Mucosa of descending colon (tissue), 3 donors: ENCODE results near the gene ZNF385D. TPM values are rescaled to one million over a fixed set of nuclear protein-coding genes. Genes with fewer than 3 reads are reported as not detected.

ENCODE experiments used
- ATAC-seq: fragments of 200-7000 bp; cut with Tn5 transposase; one replicate; pipeline ENCODE4 v1.9.1; 2020; ENCODE audit warnings: mild to moderate bottlenecking, moderate library complexity
- DNase-seq, 3 donors: peaks; one replicate each; pipeline ENCODE4 v3.0.0-alpha.2; 2020
- H3K36me3 ChIP-seq: fragments of 200-600 bp; one replicate; pipeline ENCODE4 v1.8.0; 2021; ENCODE audit warnings: low read depth, mild to moderate bottlenecking
- H3K4me1 ChIP-seq: fragments of 200-600 bp; one replicate; pipeline ENCODE4 v1.8.0; 2021; ENCODE audit warnings: low read depth, mild to moderate bottlenecking
- H3K4me3 ChIP-seq: fragments of 200-600 bp; one replicate; pipeline ENCODE4 v1.8.0; 2021; ENCODE audit warnings: mild to moderate bottlenecking
- H3K9me3 ChIP-seq: fragments of 200-600 bp; one replicate; pipeline ENCODE4 v1.8.0; 2021; ENCODE audit warnings: mild to moderate bottlenecking
- intact Hi-C, 2 donors: fragments of 100-400 bp; cut with DNase I in 1 of 2; cut with micrococcal nuclease in 1 of 2; formaldehyde crosslinking; loops; one replicate each; pipeline versions ENCODE4 v1.11.0 to v1.11.1; 2022; cut with DNase I, micrococcal nuclease
- total RNA-seq, 3 donors: library from RNA; stranded (reverse); fragmentation: NEBNext Ultra II Directional in 2 of 3; extraction: Animal tissue kit (Norgen Biotek cat#: 25700) in 2 of 3; gene quantifications; one replicate each; pipeline versions ENCODE4 v1.2.1 to v1.2.4, GENCODE V29; 2021 to 2023
- TF ChIP-seq, protein P1 (sequence below): fragments of 200-600 bp; IDR thresholded peaks from one replicate; pipeline ENCODE4 v1.8.0; 2022; ENCODE audit warnings: antibody characterized with exemption, mild to moderate bottlenecking
- donor health status: DM: no; HTN: no; CAD: no; lungs with moderate emphysema.
- donor health status: DM: no; HTN: no; CAD: no.
- donor health status: DM: no; HTN: yes; CAD: no.

The ZNF385D gene
- total RNA-seq, 3 donors from 2014 or later: 1.9 to 3.1 (median 2.8) TPM

DNA sequence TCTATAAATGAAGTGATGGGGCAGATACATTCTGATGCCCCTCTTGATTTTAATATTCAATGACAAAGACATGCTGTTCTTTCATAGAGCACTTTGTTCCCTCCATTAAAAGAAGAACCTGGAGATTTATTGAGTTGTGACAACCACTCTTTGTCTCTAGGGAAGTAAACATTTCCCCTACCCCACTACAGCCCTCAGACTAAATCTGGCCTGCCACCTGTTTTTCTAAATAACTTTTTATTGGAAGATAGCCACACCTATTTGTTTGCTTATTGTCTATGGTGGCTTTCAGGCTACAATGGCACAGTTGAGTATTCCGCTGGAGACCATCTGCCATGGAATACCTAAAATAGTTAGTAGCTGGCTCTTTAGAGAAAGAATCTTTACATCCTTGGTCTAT, 41.2 kb upstream of the ZNF385D start:
- intact Hi-C loops: no loop called here
- Histone ChIP-seq H3K4me1 (no peaks in the 10 kb centered on the region), H3K9me3 (peaks cover 8% of the 10 kb centered on the region), H3K36me3 (no peaks in the 10 kb centered on the region), H3K4me3 (no peak overlapping the region)
- TF ChIP-seq, protein P1, sequence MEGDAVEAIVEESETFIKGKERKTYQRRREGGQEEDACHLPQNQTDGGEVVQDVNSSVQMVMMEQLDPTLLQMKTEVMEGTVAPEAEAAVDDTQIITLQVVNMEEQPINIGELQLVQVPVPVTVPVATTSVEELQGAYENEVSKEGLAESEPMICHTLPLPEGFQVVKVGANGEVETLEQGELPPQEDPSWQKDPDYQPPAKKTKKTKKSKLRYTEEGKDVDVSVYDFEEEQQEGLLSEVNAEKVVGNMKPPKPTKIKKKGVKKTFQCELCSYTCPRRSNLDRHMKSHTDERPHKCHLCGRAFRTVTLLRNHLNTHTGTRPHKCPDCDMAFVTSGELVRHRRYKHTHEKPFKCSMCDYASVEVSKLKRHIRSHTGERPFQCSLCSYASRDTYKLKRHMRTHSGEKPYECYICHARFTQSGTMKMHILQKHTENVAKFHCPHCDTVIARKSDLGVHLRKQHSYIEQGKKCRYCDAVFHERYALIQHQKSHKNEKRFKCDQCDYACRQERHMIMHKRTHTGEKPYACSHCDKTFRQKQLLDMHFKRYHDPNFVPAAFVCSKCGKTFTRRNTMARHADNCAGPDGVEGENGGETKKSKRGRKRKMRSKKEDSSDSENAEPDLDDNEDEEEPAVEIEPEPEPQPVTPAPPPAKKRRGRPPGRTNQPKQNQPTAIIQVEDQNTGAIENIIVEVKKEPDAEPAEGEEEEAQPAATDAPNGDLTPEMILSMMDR: no peak
- DNase-seq: no peak
- ATAC-seq: no peak

DNA sequence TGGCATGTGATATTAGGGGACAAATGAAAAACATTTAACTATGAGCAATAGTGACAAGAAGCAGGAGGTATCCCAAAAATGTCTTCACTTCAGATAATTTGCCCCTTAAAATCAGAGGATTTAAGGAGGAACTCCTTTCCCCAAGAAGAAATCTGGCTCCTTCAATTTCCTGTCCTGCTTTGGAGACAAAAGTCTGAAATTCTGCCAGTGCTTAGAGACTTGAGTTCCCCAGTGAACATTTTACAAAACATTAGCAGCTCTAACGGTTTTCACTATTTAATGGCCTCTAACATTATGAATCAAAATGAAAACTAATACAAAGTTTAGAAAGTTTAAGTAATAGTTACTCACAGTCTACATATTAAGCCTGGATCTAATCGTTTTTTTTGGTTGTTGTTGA, 40.3 kb upstream of the ZNF385D start:
- no peak for ATAC-seq
- no peaks in the 10 kb centered on the region for H3K36me3 ChIP-seq
- intact Hi-C loops: no loop called here

DNA sequence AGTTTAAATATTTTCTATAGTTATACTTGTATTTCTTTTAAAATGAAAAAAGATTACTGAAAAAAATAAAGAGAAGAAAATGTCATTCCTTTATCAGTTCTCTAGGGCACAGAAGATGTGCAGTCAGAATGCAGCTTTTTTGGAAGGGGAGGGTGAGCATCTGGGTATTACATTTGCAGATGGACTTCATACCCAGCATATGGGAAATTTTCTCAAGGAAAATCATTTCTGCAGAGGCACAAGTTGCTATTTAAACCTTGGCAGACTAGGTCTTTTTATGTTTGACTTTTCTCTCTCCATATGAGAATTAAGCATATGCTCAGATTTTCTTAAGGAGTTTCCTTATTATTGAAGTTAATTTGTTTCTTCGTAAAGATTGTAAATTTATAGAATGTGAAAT, 39.5 kb upstream of the ZNF385D start:
- ATAC-seq (no peak), DNase-seq (no peak)
- H3K4me3 ChIP-seq: no peak overlapping the region
- H3K9me3 ChIP-seq: peaks cover 8% of the 10 kb centered on the region
- intact Hi-C loops: no loop called here
- TF ChIP-seq, protein P1: no peak
- no peaks in the 10 kb centered on the region for H3K36me3 ChIP-seq
- H3K4me1 ChIP-seq: no peaks in the 10 kb centered on the region

More for the DNA sequence above, 40.3 kb upstream of the ZNF385D start:
- TF ChIP-seq, protein P1: no peak
- Histone ChIP-seq H3K9me3 (peaks cover 8% of the 10 kb centered on the region), H3K4me3 (no peak overlapping the region), H3K4me1 (no peaks in the 10 kb centered on the region)
- no peak for DNase-seq

DNA sequence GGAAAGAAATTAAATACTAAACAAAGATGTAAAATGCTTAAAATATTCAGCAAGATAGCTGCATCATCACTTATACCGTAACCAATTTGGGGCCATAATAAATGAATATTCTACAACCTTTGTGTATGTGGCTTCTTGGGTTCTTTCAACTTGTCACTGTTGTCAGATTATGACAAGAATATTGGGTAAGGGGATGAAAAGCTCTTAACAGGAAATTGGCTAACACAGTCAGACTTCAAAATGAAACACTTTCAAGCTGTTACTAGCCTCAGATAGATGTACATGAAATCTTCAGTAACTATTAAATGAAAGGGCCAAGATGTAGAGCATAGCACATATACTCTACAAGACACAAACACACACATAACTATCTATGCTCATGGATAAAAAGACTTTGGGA, 38.7 kb upstream of the ZNF385D start:
- peaks cover 8% of the 10 kb centered on the region for H3K9me3 ChIP-seq
- no peak for ATAC-seq
- H3K36me3 ChIP-seq: no peaks in the 10 kb centered on the region
- H3K4me3 ChIP-seq: no peak overlapping the region
- TF ChIP-seq, protein P1: no peak
- no peaks in the 10 kb centered on the region for H3K4me1 ChIP-seq
- intact Hi-C loops: no loop called here
- no peak for DNase-seq

DNA sequence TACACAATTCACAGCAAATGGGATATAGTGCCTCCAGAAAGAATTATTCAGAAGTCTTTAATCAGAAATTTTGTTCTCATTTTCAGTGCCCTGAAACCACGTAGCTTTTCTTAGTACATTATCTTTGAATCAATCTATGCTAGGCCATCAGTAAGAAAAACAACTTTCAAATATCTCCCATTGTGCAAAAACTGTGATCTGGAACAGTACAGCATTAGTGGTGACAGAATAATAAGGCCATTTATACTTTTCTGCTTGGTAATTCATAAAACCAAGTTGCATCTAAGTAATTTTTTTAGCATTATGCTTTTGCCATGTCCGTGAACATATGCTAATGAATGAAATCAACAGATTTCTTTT, 35.4 kb upstream of the ZNF385D start:
- H3K4me3 ChIP-seq: no peak overlapping the region
- peaks cover 9% of the 10 kb centered on the region for H3K9me3 ChIP-seq
- ATAC-seq (no peak), DNase-seq (no peak)
- H3K4me1 ChIP-seq: no peaks in the 10 kb centered on the region
- TF ChIP-seq, protein P1: no peak
- intact Hi-C loops: no loop called here
- H3K36me3 ChIP-seq: no peaks in the 10 kb centered on the region

DNA sequence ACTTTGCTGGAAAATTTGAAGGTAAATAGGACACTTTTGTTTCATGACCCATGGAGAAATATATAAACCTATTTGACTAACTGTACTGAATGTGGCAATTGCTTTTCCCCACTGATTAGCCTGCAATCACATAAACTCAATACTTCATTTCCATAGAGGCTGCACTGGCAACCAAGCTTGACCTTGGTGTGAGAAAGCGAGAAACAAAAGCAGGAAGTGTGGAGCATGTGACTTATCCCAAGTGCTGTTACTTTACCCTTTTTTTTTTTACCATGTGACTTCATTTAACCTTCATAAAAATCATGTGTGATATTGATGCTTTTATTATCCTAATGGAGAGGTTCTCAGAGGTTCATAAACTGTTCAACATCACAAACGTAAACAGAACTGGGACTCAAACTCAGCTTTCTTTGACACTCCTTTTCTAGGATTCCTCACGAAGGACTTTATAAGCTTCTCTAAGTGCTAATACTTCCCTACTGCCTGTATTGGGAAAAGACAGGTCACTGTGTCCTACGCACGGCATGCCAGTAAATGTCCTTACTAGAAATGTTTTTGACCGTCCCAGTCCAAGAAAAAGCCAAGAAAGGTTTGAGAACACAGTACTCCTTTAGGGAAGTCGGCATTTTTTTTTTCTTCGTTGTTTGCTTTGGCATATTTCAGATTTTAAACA, 34.9 kb upstream of the ZNF385D start:
- DNase-seq: no peak
- intact Hi-C loops: no loop called here
- Histone ChIP-seq H3K9me3 (peaks cover 9% of the 10 kb centered on the region), H3K36me3 (no peaks in the 10 kb centered on the region), H3K4me1 (no peaks in the 10 kb centered on the region), H3K4me3 (no peak overlapping the region)
- no peak for ATAC-seq
- TF ChIP-seq, protein P1: no peak
